SK-N-SH (cell line): ENCODE measurements around the gene KLK5. TPM values are rescaled to one million over a fixed set of nuclear protein-coding genes. Genes with fewer than 3 reads are reported as not detected.

ENCODE experiments used
- CTCF ChIA-PET: fragments of 300-600, 350-600 bp; formaldehyde crosslinking; extraction: SDS; loops from one replicate; lab custom pipeline; 2021; lab: Yijun Ruan, JAX
- POLR2A ChIA-PET: fragments of 350-600 bp; sonication (Branson Sonifier 250); formaldehyde crosslinking; extraction: SDS; loops from one replicate; lab custom pipeline; 2020; ENCODE audit warnings: antibody characterized with exemption, inconsistent platforms; lab: Yijun Ruan, JAX
- DNase-seq: peaks from one replicate; pipeline ENCODE4 v3.0.0; 2012
- H2AFZ ChIP-seq: fragments of 200-600 bp; sonication (generic); 2 replicates; pipeline ENCODE4 v1.8.1; 2016; ENCODE audit warnings: antibody characterized with exemption, mild to moderate bottlenecking, low read depth
- H3F3A ChIP-seq: fragments of 200-600 bp; sonication (generic); replicated peaks from 2 replicates; pipeline ENCODE3; 2016; ENCODE audit warnings: antibody characterized with exemption, mild to moderate bottlenecking; ENCODE audit not compliant: insufficient read depth
- H3K27ac ChIP-seq, 2 experiments: fragments of 200-500 bp in 1 of 2; fragments of 200-600 bp in 1 of 2; sonication (Bioruptor generic) in 1 of 2; sonication (generic), shearing (Covaris generic) in 1 of 2; 2 replicates each; pipeline versions ENCODE4 v1.5.1 to v1.6.1; 2014 to 2016; ENCODE audit warnings: low read depth in 2 of 2, inconsistent platforms in 1 of 2, low read length in 1 of 2, mild to moderate bottlenecking in 1 of 2, mixed read lengths in 1 of 2
- H3K27me3 ChIP-seq: fragments of 200-600 bp; sonication (generic), shearing (Covaris generic); 2 replicates; pipeline ENCODE4 v1.6.1; 2016; ENCODE audit warnings: mixed run types; ENCODE audit not compliant: insufficient read depth
- H3K36me3 ChIP-seq, 2 experiments: fragments of 200-500 bp in 1 of 2; fragments of 200-600 bp in 1 of 2; sonication (Bioruptor generic) in 1 of 2; sonication (generic) in 1 of 2; replicated peaks in 1 of 2; 2 replicates each; pipeline versions ENCODE3 to v1.5.1; 2014 to 2016; ENCODE audit warnings: low read length in 1 of 2, mild to moderate bottlenecking in 1 of 2; ENCODE audit not compliant: insufficient read depth in 2 of 2, control insufficient read depth in 1 of 2
- H3K4me1 ChIP-seq, 2 experiments: fragments of 200-500 bp in 1 of 2; fragments of 200-600 bp in 1 of 2; sonication (Bioruptor generic) in 1 of 2; sonication (generic), shearing (Covaris generic) in 1 of 2; 2 replicates each; pipeline versions ENCODE4 v1.5.1 to v1.6.1; 2014 to 2016; ENCODE audit warnings: low read depth in 1 of 2, low read length in 1 of 2, mixed run types in 1 of 2; ENCODE audit not compliant: insufficient read depth in 2 of 2, control insufficient read depth in 1 of 2
- H3K4me2 ChIP-seq: fragments of 200-600 bp; sonication (generic), shearing (Covaris generic); 2 replicates; pipeline ENCODE4 v1.6.1; 2017; ENCODE audit warnings: mixed run types
- H3K4me3 ChIP-seq, 2 experiments: fragments of 200-500 bp in 1 of 2; fragments of 200-600 bp in 1 of 2; sonication (Bioruptor generic) in 1 of 2; sonication (generic), shearing (Covaris generic) in 1 of 2; 2 replicates each; pipeline versions ENCODE4 v1.5.1 to v1.8.1; 2014 to 2016; ENCODE audit warnings: low read depth in 2 of 2, inconsistent platforms in 1 of 2, low read length in 1 of 2, mild to moderate bottlenecking in 1 of 2, mixed read lengths in 1 of 2, moderate library complexity in 1 of 2
- H3K79me2 ChIP-seq: fragments of 200-600 bp; sonication (generic); 2 replicates; pipeline ENCODE4 v1.8.1; 2017; ENCODE audit warnings: mild to moderate bottlenecking; ENCODE audit not compliant: insufficient read depth
- H3K9ac ChIP-seq: fragments of 200-600 bp; sonication (generic); 2 replicates; pipeline ENCODE4 v1.6.1; 2017; ENCODE audit warnings: mixed run types
- H3K9me2 ChIP-seq: fragments of 200-600 bp; sonication (generic); 2 replicates; pipeline ENCODE4 v1.6.1; 2017; ENCODE audit warnings: mixed run types
- H3K9me3 ChIP-seq: fragments of 200-600 bp; sonication (generic); 2 replicates; pipeline ENCODE4 v1.6.1; 2017; ENCODE audit warnings: mixed run types, mild to moderate bottlenecking, moderate library complexity
- H4K20me1 ChIP-seq: fragments of 200-600 bp; sonication (generic); 2 replicates; pipeline ENCODE4 v1.6.1; 2017; ENCODE audit warnings: mild to moderate bottlenecking, mixed run types; ENCODE audit not compliant: insufficient read depth
- CHD2 ChIP-seq: fragments of 150-350 bp; IDR thresholded peaks from 2 replicates; pipeline ENCODE4 v1.6.1; 2018; ENCODE audit warnings: low read length; ENCODE audit not compliant: partially characterized antibody
- EP300 ChIP-seq, 2 experiments: IDR thresholded peaks; 2 replicates each; pipeline versions ENCODE4 v1.4.0 to v1.6.1; 2012; ENCODE audit warnings: borderline replicate concordance in 1 of 2, low read depth in 1 of 2, low read length in 1 of 2
- FOSL2 ChIP-seq: IDR thresholded peaks from 2 replicates; pipeline ENCODE4 v1.4.0; 2012; ENCODE audit warnings: low read depth, mild to moderate bottlenecking, moderate library complexity, borderline replicate concordance
- FOXJ3 ChIP-seq: sonication (generic); formaldehyde crosslinking; IDR thresholded peaks from 2 replicates; pipeline ENCODE4 v1.5.1; 2020; ENCODE audit warnings: mild to moderate bottlenecking, missing genetic modification reagents
- FOXM1 ChIP-seq: IDR thresholded peaks from 2 replicates; pipeline ENCODE4 v1.4.0; 2012; ENCODE audit warnings: low read depth, mild to moderate bottlenecking
- GATA2 ChIP-seq: sonication (generic); formaldehyde crosslinking; IDR thresholded peaks from 2 replicates; pipeline ENCODE4 v1.5.0; 2020; ENCODE audit warnings: mild to moderate bottlenecking, missing genetic modification reagents
- MXI1 ChIP-seq: IDR thresholded peaks from 2 replicates; pipeline ENCODE4 v1.6.1; 2012; ENCODE audit warnings: mild to moderate bottlenecking, low read depth, low read length, improper control_type of control experiment
- NRF1 ChIP-seq: IDR thresholded peaks from 2 replicates; pipeline ENCODE4 v1.6.1; 2012; ENCODE audit warnings: low read depth, mild to moderate bottlenecking, low read length
- PBX3 ChIP-seq: IDR thresholded peaks from 2 replicates; pipeline ENCODE4; 2012
- REST ChIP-seq: IDR thresholded peaks from 2 replicates; pipeline ENCODE4 v1.6.1; 2012; ENCODE audit warnings: mild to moderate bottlenecking, low read depth, low read length, moderate library complexity
- SIN3A ChIP-seq: IDR thresholded peaks from 2 replicates; pipeline ENCODE4 v1.6.1; 2012; ENCODE audit warnings: low read depth, mild to moderate bottlenecking, low read length, moderate library complexity, borderline replicate concordance
- TCF12 ChIP-seq: IDR thresholded peaks from 2 replicates; pipeline ENCODE4 v1.4.0; 2012
- USF1 ChIP-seq: IDR thresholded peaks from 2 replicates; pipeline ENCODE4 v1.4.0; 2012; ENCODE audit warnings: low read depth, borderline replicate concordance
- WGBS: methylation state at CpG from one replicate; pipeline ENCODE4 v1.1.6; 2017; ENCODE audit warnings: low lambda C conversion rate; 5-methylcytosine and 5-hydroxymethylcytosine counted together
- polyA plus RNA-seq, 3 experiments: library from polyadenylated mRNA; depleted of rRNA; stranded (reverse); fragments of >200 nt; gene quantifications; 2 replicates each; pipeline ENCODE4 v1.2.3, GENCODE V29; 2012
- TF ChIP-seq, protein P1 (sequence below): IDR thresholded peaks from 2 replicates; pipeline ENCODE4 v1.4.0; 2012; ENCODE audit warnings: low read depth, borderline replicate concordance

The KLK5 gene
- polyA plus RNA-seq, 1 of the 3 experiments (the other 2 are of a cell fraction): not detected

DNA sequence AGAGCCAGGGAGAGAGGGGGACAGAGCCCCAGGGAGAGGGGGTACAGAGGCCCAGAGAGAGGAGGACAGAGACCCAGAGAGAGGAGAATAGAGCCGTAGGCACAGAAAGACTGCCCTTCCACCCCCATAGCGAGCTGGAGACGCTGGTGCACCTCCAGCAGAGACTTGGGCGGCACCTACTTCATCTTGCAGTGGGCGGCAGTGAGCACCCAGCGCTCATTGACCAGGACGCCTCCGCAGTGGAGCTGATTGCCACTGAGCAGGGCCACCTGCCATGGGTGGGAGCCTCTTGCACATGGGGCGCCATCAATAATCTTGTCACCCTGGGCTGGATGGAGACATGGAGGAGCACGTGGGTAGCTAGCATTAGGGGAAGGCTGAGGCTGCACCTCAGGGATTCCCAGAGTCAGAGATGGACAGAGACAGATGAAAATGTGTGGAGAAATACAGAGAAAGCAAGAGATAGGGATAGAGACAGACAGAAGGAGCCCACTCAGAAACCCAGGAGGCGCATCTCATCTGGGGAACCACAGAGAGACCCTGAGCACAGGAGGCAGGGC lies 28.8 kb upstream of the KLK5 start:
- Histone ChIP-seq H3K9me3 (no peaks in the 10 kb centered on the region), H3K4me3 (no peak overlapping the region), H4K20me1 (no peaks in the 10 kb centered on the region), H3K4me2 (no peak overlapping the region), H3K79me2 (no peaks in the 10 kb centered on the region), H3K4me1 (no peaks in the 10 kb centered on the region), H3K36me3 (no peaks in the 10 kb centered on the region), H3K9me2 (no peaks in the 10 kb centered on the region), H3K27me3 (no peaks in the 10 kb centered on the region; the same call in 1 of the 2 replicates), H3K27ac (no peak overlapping the region), H3K9ac (no peak overlapping the region), H3F3A (no peaks in the 10 kb centered on the region), H2AFZ (no peak overlapping the region)
- DNase-seq: no peak
- 8% methylated on average over 7 of the region's 11 CpGs for WGBS
- CTCF ChIA-PET: no interaction called here
- POLR2A ChIA-PET: no interaction called here
- TF ChIP-seq USF1: no peak
- no peak for TF ChIP-seq FOXM1
- TF ChIP-seq FOSL2: no peak
- TF ChIP-seq TCF12: no peak
- no peak for TF ChIP-seq NRF1

DNA sequence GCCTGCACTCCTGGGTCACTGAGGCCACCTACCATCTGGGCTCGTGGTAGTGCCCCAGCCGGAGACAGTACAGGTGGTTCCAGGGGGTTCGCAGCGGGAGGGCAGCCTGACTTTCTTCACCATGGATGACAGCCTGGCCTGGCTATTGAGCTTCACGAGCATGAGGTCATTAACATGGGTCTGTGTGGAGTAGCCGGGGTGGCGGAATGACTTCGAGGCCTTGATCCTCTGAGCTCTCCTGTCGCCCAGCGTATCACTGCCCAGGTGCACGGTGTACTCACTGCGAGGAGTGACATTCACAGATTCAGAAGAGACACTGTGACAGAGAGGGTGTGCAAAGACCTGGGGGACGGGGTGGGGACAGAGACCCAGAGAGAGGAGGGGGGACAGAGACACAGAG lies 27.4 kb upstream of the KLK5 start:
- Histone ChIP-seq H3K4me1 (no peaks in the 10 kb centered on the region), H3K9me3 (no peaks in the 10 kb centered on the region), H3K27ac (no peak overlapping the region), H3F3A (no peaks in the 10 kb centered on the region), H3K36me3 (no peaks in the 10 kb centered on the region), H3K4me3 (no peak overlapping the region), H3K27me3 (no peaks in the 10 kb centered on the region; the same call in 1 of the 2 replicates), H3K9ac (no peak overlapping the region), H3K79me2 (no peaks in the 10 kb centered on the region), H3K9me2 (no peaks in the 10 kb centered on the region), H3K4me2 (no peak overlapping the region), H2AFZ (no peak overlapping the region), H4K20me1 (no peaks in the 10 kb centered on the region)
- WGBS: 9% methylated on average over 9 of the region's 13 CpGs
- no peak for TF ChIP-seq PBX3
- TF ChIP-seq MXI1: no peak
- TF ChIP-seq, protein P1, sequence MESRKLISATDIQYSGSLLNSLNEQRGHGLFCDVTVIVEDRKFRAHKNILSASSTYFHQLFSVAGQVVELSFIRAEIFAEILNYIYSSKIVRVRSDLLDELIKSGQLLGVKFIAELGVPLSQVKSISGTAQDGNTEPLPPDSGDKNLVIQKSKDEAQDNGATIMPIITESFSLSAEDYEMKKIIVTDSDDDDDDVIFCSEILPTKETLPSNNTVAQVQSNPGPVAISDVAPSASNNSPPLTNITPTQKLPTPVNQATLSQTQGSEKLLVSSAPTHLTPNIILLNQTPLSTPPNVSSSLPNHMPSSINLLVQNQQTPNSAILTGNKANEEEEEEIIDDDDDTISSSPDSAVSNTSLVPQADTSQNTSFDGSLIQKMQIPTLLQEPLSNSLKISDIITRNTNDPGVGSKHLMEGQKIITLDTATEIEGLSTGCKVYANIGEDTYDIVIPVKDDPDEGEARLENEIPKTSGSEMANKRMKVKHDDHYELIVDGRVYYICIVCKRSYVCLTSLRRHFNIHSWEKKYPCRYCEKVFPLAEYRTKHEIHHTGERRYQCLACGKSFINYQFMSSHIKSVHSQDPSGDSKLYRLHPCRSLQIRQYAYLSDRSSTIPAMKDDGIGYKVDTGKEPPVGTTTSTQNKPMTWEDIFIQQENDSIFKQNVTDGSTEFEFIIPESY: no peak
- no peak for TF ChIP-seq EP300 (IDR thresholded peaks at IDR 0.05; ENCODE audit: borderline replicate concordance in 1 of 2, low read depth in 1 of 2, low read length in 1 of 2)
- no peak for TF ChIP-seq FOXJ3 (CRISPR knock-in tag)
- TF ChIP-seq TCF12: no peak
- no peak for TF ChIP-seq SIN3A
- no peak for TF ChIP-seq CHD2
- TF ChIP-seq GATA2 (CRISPR knock-in tag): no peak
- no peak for TF ChIP-seq REST
- no peak for DNase-seq
- ChIA-PET CTCF (no interaction called here), POLR2A (no interaction called here)
